ENCODE results near the gene HOXD12.

The HOXD12 gene

GRCh38 chr2:176126929-176127773 lies 27.6 kb downstream of the HOXD12 start:
- Histone ChIP-seq H3K27ac (ENCODE audit: low read length) (no peak overlapping the region), H3K79me2 (ENCODE audit: low read length) (no peaks in the 10 kb centered on the region), H3K4me2 (ENCODE audit: low read depth, low read length) (peak overlapping the region; percentile 23; the same call in 1 of the 2 replicates), H3K27me3 (replicated peaks; ENCODE audit: insufficient read depth, low read length) (peaks cover 33% of the 10 kb centered on the region), H4K20me1 (ENCODE audit: insufficient read depth, low read length) (no peaks in the 10 kb centered on the region), H3K9me2 (replicated peaks; ENCODE audit: insufficient read depth, low read length) (no peaks in the 10 kb centered on the region), H3K9me3 (replicated peaks; ENCODE audit: insufficient read depth, low read length) (no peaks in the 10 kb centered on the region), H3K36me3 (replicated peaks; ENCODE audit: insufficient read depth, low read length) (no peaks in the 10 kb centered on the region), H3K4me3 (ENCODE audit: low read length) (no peak overlapping the region), H3K9ac (ENCODE audit: low read length) (no peak overlapping the region), H3K4me1 (ENCODE audit: low read length) (no peaks in the 10 kb centered on the region), H2AFZ (ENCODE audit: low read length) (no peak overlapping the region), H3F3A (ENCODE audit: insufficient read depth, low read length) (no peaks in the 10 kb centered on the region)
- TF ChIP-seq EZH2phosphoT487 (IDR thresholded peaks at IDR 0.05; ENCODE audit: low read length) (no peak), EZH2 (optimal IDR thresholded peaks at IDR 0.05; ENCODE audit: low read depth, low read length) (no peak), CTCF (IDR thresholded peaks at IDR 0.05; ENCODE audit: low read length) (peak; percentile 80)
- DNase-seq, result peak; percentile 65

GRCh38 chr2:176127774-176128072 lies 28.1 kb downstream of the HOXD12 start:
- H2AFZ ChIP-seq (ENCODE audit: low read length), result no peak overlapping the region
- H3K4me1 ChIP-seq (ENCODE audit: low read length), result no peaks in the 10 kb centered on the region
- H3K27me3 ChIP-seq (replicated peaks; ENCODE audit: insufficient read depth, low read length), result peaks cover 33% of the 10 kb centered on the region
- H3K4me3 ChIP-seq (ENCODE audit: low read length), result no peak overlapping the region
- H3K27ac ChIP-seq (ENCODE audit: low read length), result no peak overlapping the region
- H3K36me3 ChIP-seq (replicated peaks; ENCODE audit: insufficient read depth, low read length), result no peaks in the 10 kb centered on the region
- no peaks in the 10 kb centered on the region for H3F3A ChIP-seq (ENCODE audit: insufficient read depth, low read length)
- H3K9me2 ChIP-seq (replicated peaks; ENCODE audit: insufficient read depth, low read length), result no peaks in the 10 kb centered on the region
- no peak for TF ChIP-seq EZH2 (optimal IDR thresholded peaks at IDR 0.05; ENCODE audit: low read depth, low read length)
- H3K79me2 ChIP-seq (ENCODE audit: low read length), result no peaks in the 10 kb centered on the region
- H4K20me1 ChIP-seq (ENCODE audit: insufficient read depth, low read length), result no peaks in the 10 kb centered on the region
- no peaks in the 10 kb centered on the region for H3K9me3 ChIP-seq (replicated peaks; ENCODE audit: insufficient read depth, low read length)
- H3K4me2 ChIP-seq (ENCODE audit: low read depth, low read length), result no peak overlapping the region
- no peak for DNase-seq
- H3K9ac ChIP-seq (ENCODE audit: low read length), result no peak overlapping the region

- H2AFZ ChIP-seq (ENCODE audit: low read length), result no peak overlapping the region
Measured at GRCh38 chr2:176128172-176128981, 28.8 kb downstream of the HOXD12 start.

More at GRCh38 chr2:176128172-176128981, 28.8 kb downstream of the HOXD12 start:
- peaks cover 34% of the 10 kb centered on the region for H3K27me3 ChIP-seq (replicated peaks; ENCODE audit: insufficient read depth, low read length)
- no peaks in the 10 kb centered on the region for H4K20me1 ChIP-seq (ENCODE audit: insufficient read depth, low read length)
- no peaks in the 10 kb centered on the region for H3K4me1 ChIP-seq (ENCODE audit: low read length)
- no peaks in the 10 kb centered on the region for H3K9me3 ChIP-seq (replicated peaks; ENCODE audit: insufficient read depth, low read length)
- H3K9me2 ChIP-seq (replicated peaks; ENCODE audit: insufficient read depth, low read length), result no peaks in the 10 kb centered on the region
- H3F3A ChIP-seq (ENCODE audit: insufficient read depth, low read length), result no peaks in the 10 kb centered on the region
- no peak for DNase-seq
- TF ChIP-seq CTCF (IDR thresholded peaks at IDR 0.05; ENCODE audit: low read length) (no peak), EZH2phosphoT487 (IDR thresholded peaks at IDR 0.05; ENCODE audit: low read length) (no peak), EZH2 (optimal IDR thresholded peaks at IDR 0.05; ENCODE audit: low read depth, low read length) (no peak)
- H3K4me2 ChIP-seq (ENCODE audit: low read depth, low read length), result no peak overlapping the region
- no peaks in the 10 kb centered on the region for H3K79me2 ChIP-seq (ENCODE audit: low read length)
- H3K27ac ChIP-seq (ENCODE audit: low read length), result no peak overlapping the region
- no peaks in the 10 kb centered on the region for H3K36me3 ChIP-seq (replicated peaks; ENCODE audit: insufficient read depth, low read length)
- no peak overlapping the region for H3K9ac ChIP-seq (ENCODE audit: low read length)
- no peak overlapping the region for H3K4me3 ChIP-seq (ENCODE audit: low read length)

Measured in MM.1S (cell line).